A549 (cell line): ENCODE data around the gene RDH5. TPM values are rescaled to one million over a fixed set of nuclear protein-coding genes. Genes with fewer than 3 reads are reported as not detected.

Experiments used
- ATAC-seq, 2 experiments: fragments of 200-7000 bp in 1 of 2; fragments of >200 bp in 1 of 2; cut with Nextera tagmentation in 1 of 2; cut with Tn5 transposase in 1 of 2; 3 replicates each; pipeline versions ENCODE4 v1.8.0 to v1.9.1; 2018 to 2020; ENCODE audit warnings: mild to moderate bottlenecking in 1 of 2, moderate library complexity in 1 of 2
- CTCF ChIA-PET: fragments of 300-600 bp; sonication (Branson Sonifier 250); formaldehyde crosslinking; extraction: SDS; loops from one replicate; lab custom pipeline; 2021; ENCODE audit warnings: antibody characterized with exemption, inconsistent platforms; lab: Yijun Ruan, JAX
- POLR2A ChIA-PET: fragments of 350-600 bp; formaldehyde crosslinking; extraction: SDS; loops from one replicate; lab custom pipeline; 2021; ENCODE audit warnings: antibody characterized with exemption, inconsistent platforms; lab: Yijun Ruan, JAX
- DNase-seq, 2 experiments: peaks; one replicate each; pipeline versions ENCODE4 v3.0.0 to v3.0.0-alpha.2; 2011 to 2016; ENCODE audit warnings: low read depth in 1 of 2, low spot score in 1 of 2
- FAIRE-seq: peaks from 2 replicates; lab custom pipeline; 2011; peaks lifted over from hg19 to GRCh38; lab: Jason Lieb, UNC
- H3K27ac ChIP-seq, 2 experiments: fragments of >200 bp; sonication (Bioruptor Twin); formaldehyde crosslinking; 3 replicates each; pipeline ENCODE4 v1.5.1; 2016 to 2017
- H3K4me1 ChIP-seq: fragments of >200 bp; sonication (Bioruptor Twin); formaldehyde crosslinking; 3 replicates; pipeline ENCODE4 v1.6.1; 2016
- H3K4me2 ChIP-seq: fragments of >200 bp; sonication (Bioruptor Twin); formaldehyde crosslinking; 3 replicates; pipeline ENCODE4 v1.6.1; 2016
- H3K4me3 ChIP-seq: fragments of >200 bp; sonication (Bioruptor Twin); formaldehyde crosslinking; 3 replicates; pipeline ENCODE4 v1.5.1; 2016
- H3K9me3 ChIP-seq: fragments of >200 bp; sonication (Bioruptor Twin); formaldehyde crosslinking; 3 replicates; pipeline ENCODE4 v1.6.1; 2016
- CEBPB ChIP-seq, 2 experiments: fragments of >200 bp in 1 of 2; sonication (Bioruptor Twin) in 1 of 2; formaldehyde crosslinking in 1 of 2; IDR thresholded peaks; 2 replicates each; pipeline ENCODE4 v1.6.1; 2012 to 2016
- EP300 ChIP-seq, 2 experiments: fragments of >200 bp; sonication (Bioruptor Twin); formaldehyde crosslinking; IDR thresholded peaks; 2 replicates in 1 of 2; 3 replicates in 1 of 2; pipeline ENCODE4 v1.6.1; 2016 to 2017
- ESRRA ChIP-seq: fragments of 150-350 bp; IDR thresholded peaks from 2 replicates; pipeline ENCODE4 v1.6.1; 2014; ENCODE audit warnings: mild to moderate bottlenecking, low read length, borderline replicate concordance
- GATA3 ChIP-seq: IDR thresholded peaks from 2 replicates; pipeline ENCODE4 v1.6.1; 2012; ENCODE audit warnings: borderline replicate concordance
- HES2 ChIP-seq: fragments of >200 bp; sonication (Bioruptor Twin); formaldehyde crosslinking; IDR thresholded peaks from 2 replicates; pipeline ENCODE4 v1.6.1; 2016
- HMGXB4 ChIP-seq: fragments of 250-450 bp; sonication (Bioruptor Pico); IDR thresholded peaks from 2 replicates; pipeline ENCODE4 v1.5.0; 2021; ENCODE audit warnings: mild to moderate bottlenecking, moderate library complexity, borderline replicate concordance
- JUN ChIP-seq, 2 experiments: fragments of >200 bp; sonication (Bioruptor Twin); formaldehyde crosslinking; IDR thresholded peaks; 2 replicates in 1 of 2; 3 replicates in 1 of 2; pipeline ENCODE4 v1.6.1; 2016 to 2017
- KDM1A ChIP-seq: fragments of 200-600 bp; sonication (generic); IDR thresholded peaks from 2 replicates; pipeline ENCODE4 v1.6.1; 2016; ENCODE audit warnings: low read depth, mild to moderate bottlenecking
- MYC ChIP-seq: IDR thresholded peaks from 2 replicates; pipeline ENCODE4 v1.6.1; 2012; ENCODE audit warnings: mild to moderate bottlenecking, inconsistent platforms, low read length, improper control_type of control experiment, borderline replicate concordance
- NR3C1 ChIP-seq: fragments of >200 bp; sonication (Bioruptor Twin); formaldehyde crosslinking; IDR thresholded peaks from 3 replicates; pipeline ENCODE4 v1.6.1; 2017
- POLR2A ChIP-seq: IDR thresholded peaks from 2 replicates; pipeline ENCODE4 v1.6.1; 2012; ENCODE audit warnings: mild to moderate bottlenecking, low read length
- POLR2AphosphoS2 ChIP-seq: conservative IDR thresholded peaks from 2 replicates; pipeline ENCODE4 v1.6.1; 2012; ENCODE audit warnings: low read length, improper control_type of control experiment, inconsistent platforms
- RAD21 ChIP-seq, 2 experiments: fragments of >200 bp in 1 of 2; sonication (Bioruptor Twin) in 1 of 2; formaldehyde crosslinking in 1 of 2; IDR thresholded peaks in 1 of 2; conservative IDR thresholded peaks in 1 of 2; 2 replicates in 1 of 2; 3 replicates in 1 of 2; pipeline ENCODE4 v1.6.1; 2012 to 2018; ENCODE audit warnings: inconsistent platforms in 1 of 2
- RFX5 ChIP-seq: fragments of 450-650 bp; IDR thresholded peaks from 2 replicates; pipeline ENCODE4 v1.7.1; 2014; ENCODE audit warnings: antibody characterized with exemption, mild to moderate bottlenecking, moderate library complexity
- TP53 ChIP-seq: fragments of 250-450 bp; sonication (Bioruptor Pico); IDR thresholded peaks from 2 replicates; pipeline ENCODE4 v1.5.0; 2021; ENCODE audit warnings: mild to moderate bottlenecking, moderate library complexity
- USF2 ChIP-seq: fragments of 450-650 bp; IDR thresholded peaks from 2 replicates; pipeline ENCODE4 v1.6.1; 2014; ENCODE audit warnings: antibody characterized with exemption
- WGBS: methylation state at CpG from one replicate; pipeline ENCODE4 v1.1.6; 2017; ENCODE audit errors: missing lambda C conversion rate; 5-methylcytosine and 5-hydroxymethylcytosine counted together
- polyA plus RNA-seq, 4 experiments: library from polyadenylated mRNA; depleted of rRNA in 3 of 4; stranded (reverse); fragments of >200 nt; fragmentation: RNase III in 1 of 4; extraction: RNeasy Plus Mini Kit Qiagen cat#74134 plus additional on column Dnase treatment in 1 of 4; gene quantifications; 2 replicates in 3 of 4; 3 replicates in 1 of 4; pipeline ENCODE4 v1.2.3, GENCODE V29; 2011 to 2017
- TF ChIP-seq, protein P1 (sequence below): IDR thresholded peaks from 2 replicates; pipeline ENCODE4 v1.6.1; 2012; ENCODE audit warnings: low read depth, borderline replicate concordance
- TF ChIP-seq, protein P2 (sequence below): fragments of 150-350 bp; IDR thresholded peaks from 2 replicates; pipeline ENCODE4 v1.6.1; 2014; ENCODE audit warnings: low read depth, mild to moderate bottlenecking, low read length

The RDH5 gene
- polyA plus RNA-seq, 2 of the 4 experiments (the other 2 are of a cell fraction): 4.1 to 9.1 TPM

DNA sequence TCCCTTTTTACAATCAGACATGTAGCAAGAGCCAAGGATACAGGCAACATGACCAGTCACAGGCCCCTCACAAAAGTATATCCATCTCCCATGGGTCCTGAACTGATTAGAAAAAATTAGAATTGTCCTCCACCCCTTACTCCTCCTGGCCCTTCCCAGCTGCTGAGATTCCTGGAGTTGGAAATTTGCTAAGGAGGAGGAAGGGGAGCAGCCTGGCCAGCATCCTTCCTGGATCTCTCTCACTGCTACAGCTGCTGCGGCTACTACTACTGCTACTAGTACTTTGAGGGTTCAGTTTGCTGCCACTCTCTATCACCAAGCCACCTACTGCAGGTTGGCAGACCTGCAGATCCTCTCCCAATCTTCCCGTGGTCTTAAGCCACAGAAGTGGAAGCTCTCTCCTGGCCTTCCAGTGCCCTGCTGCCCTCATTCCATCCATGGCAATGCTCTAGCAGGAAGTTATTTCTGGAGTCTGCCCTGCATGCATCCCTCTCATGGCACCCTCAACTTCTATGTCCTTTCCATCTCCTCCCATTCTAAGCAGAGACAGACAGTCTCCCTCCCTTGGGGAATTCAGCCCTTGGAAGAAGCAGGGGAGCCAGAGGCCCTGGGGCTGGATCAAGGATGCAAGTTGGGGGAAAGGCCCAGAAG is 13.5 kb upstream of the RDH5 start:
- CTCF ChIA-PET: interaction anchor here (0.6 to 3.1 kb wide), 8 partner anchors 9 to 228 kb away, joined by 3 to 20 read pairs (median 4); partner anchors contain the start of genes BLOC1S1 and RDH5
- Histone ChIP-seq H3K9me3 (no peaks in the 10 kb centered on the region), H3K4me3 (no peak overlapping the region), H3K4me1 (peaks cover 16% of the 10 kb centered on the region; the same call in 2 of the 3 replicates), H3K27ac (no peak overlapping the region), H3K4me2 (peak overlapping the region; percentile 99; the same call in 2 of the 3 replicates)
- 75% methylated on average over 2 of the region's 2 CpGs for WGBS
- FAIRE-seq (no peak), ATAC-seq (no peak; a peak in 1 of 6 replicates), DNase-seq (no peak)
- no peak for TF ChIP-seq GATA3
- TF ChIP-seq EP300 (IDR thresholded peaks at IDR 0.05): no peak
- no peak for TF ChIP-seq ESRRA
- TF ChIP-seq NR3C1: no peak
- TF ChIP-seq RFX5: no peak
- no peak for TF ChIP-seq RAD21 (conservative IDR thresholded peaks at IDR 0.05 in 1 of 2, IDR thresholded peaks at IDR 0.05 in 1 of 2)
- no peak for TF ChIP-seq POLR2A
- TF ChIP-seq, protein P1, sequence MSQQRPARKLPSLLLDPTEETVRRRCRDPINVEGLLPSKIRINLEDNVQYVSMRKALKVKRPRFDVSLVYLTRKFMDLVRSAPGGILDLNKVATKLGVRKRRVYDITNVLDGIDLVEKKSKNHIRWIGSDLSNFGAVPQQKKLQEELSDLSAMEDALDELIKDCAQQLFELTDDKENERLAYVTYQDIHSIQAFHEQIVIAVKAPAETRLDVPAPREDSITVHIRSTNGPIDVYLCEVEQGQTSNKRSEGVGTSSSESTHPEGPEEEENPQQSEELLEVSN: no peak
- no peak for TF ChIP-seq KDM1A
- TF ChIP-seq USF2: no peak
- no peak for TF ChIP-seq HMGXB4
- TF ChIP-seq CEBPB (IDR thresholded peaks at IDR 0.05): no peak
- TF ChIP-seq TP53 (CRISPR knock-in tag): no peak
- TF ChIP-seq, protein P2, sequence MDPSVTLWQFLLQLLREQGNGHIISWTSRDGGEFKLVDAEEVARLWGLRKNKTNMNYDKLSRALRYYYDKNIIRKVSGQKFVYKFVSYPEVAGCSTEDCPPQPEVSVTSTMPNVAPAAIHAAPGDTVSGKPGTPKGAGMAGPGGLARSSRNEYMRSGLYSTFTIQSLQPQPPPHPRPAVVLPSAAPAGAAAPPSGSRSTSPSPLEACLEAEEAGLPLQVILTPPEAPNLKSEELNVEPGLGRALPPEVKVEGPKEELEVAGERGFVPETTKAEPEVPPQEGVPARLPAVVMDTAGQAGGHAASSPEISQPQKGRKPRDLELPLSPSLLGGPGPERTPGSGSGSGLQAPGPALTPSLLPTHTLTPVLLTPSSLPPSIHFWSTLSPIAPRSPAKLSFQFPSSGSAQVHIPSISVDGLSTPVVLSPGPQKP: no peak
- no peak for TF ChIP-seq JUN (IDR thresholded peaks at IDR 0.05)
- no peak for TF ChIP-seq HES2
- no peak for TF ChIP-seq POLR2AphosphoS2
- POLR2A ChIA-PET: interaction anchor here (1.4 kb wide), 1 partner anchor 9 kb away, joined by 5 read pairs; the partner anchor contains the start of gene BLOC1S1

DNA sequence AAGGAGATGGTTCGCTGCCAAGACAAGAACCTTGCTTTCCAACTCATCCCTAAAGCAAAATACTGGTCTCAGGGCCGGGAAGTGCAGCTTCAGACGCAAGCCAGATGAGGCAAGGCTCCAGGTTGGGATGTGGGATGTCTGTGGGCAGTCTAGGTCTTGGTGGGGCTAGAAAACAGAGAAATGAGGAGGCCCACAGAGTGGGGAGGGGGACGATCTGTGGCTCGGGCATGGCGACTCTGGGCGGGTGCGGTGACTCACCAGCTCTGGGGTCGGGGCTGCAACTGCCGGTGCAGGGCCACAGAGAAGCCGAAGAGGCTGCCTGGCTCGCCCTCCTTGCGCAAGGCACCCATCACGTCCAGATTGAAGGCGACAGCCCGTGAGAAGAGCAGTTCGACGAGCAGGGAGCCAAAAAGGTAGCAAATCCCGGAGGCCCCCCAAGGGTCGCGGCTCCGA is 12.9 kb upstream of the RDH5 start:
- Histone ChIP-seq H3K4me1 (peaks cover 16% of the 10 kb centered on the region; the same call in 2 of the 3 replicates), H3K9me3 (no peaks in the 10 kb centered on the region), H3K4me2 (peak overlapping the region; percentile 99), H3K4me3 (peak overlapping the region; percentile 86), H3K27ac (peak overlapping the region in 1 of 2 experiments; percentile 79; a peak in 4 of 6 replicates)
- 34% methylated on average over 20 of the region's 22 CpGs for WGBS
- ChIA-PET POLR2A (no interaction called here), CTCF (interaction anchor here (0.8 to 3.1 kb wide), 5 partner anchors 9 to 26 kb away, joined by 3 to 20 read pairs (median 6); partner anchors contain the start of genes BLOC1S1 and RDH5)
- no peak for TF ChIP-seq MYC
- peak in 1 of 2 experiments; percentile 70; a peak in 2 of 4 replicates for TF ChIP-seq CEBPB (IDR thresholded peaks at IDR 0.05)
- FAIRE-seq: no peak
- DNase-seq: no peak
- ATAC-seq: peak in 1 of 2 experiments; percentile 10; a peak in 3 of 6 replicates
